Sciatic nerve (tissue), 2 donors: ENCODE data around the gene PKMYT1. TPM values are rescaled to one million over a fixed set of nuclear protein-coding genes. Genes with fewer than 3 reads are reported as not detected.

ENCODE experiments used
- ATAC-seq: fragments of 200-7000 bp; cut with Tn5 transposase; one replicate; pipeline ENCODE4 v1.9.1; 2020; ENCODE audit warnings: mild to moderate bottlenecking, moderate library complexity
- DNase-seq: peaks from one replicate; pipeline ENCODE4 v3.0.0-alpha.2; 2020; ENCODE audit warnings: low spot score
- intact Hi-C: fragments of 100-400 bp; cut with DNase I; formaldehyde crosslinking; loops from one replicate; pipeline ENCODE4 v1.14.2; 2022
- total RNA-seq: library from RNA; stranded (reverse); fragmentation: NEBNext Ultra II Directional; extraction: Animal tissue kit (Norgen Biotek cat#: 25700); gene quantifications from one replicate; pipeline ENCODE4 v1.2.1, GENCODE V29; 2021
- donor health status: DM: no; HTN: no; CAD: no.
- donor health status: DM: no; HTN: no; CAD: no.

PKMYT1 gene
- total RNA-seq, 1 donor from 2014 or later: 1.9 TPM

DNA sequence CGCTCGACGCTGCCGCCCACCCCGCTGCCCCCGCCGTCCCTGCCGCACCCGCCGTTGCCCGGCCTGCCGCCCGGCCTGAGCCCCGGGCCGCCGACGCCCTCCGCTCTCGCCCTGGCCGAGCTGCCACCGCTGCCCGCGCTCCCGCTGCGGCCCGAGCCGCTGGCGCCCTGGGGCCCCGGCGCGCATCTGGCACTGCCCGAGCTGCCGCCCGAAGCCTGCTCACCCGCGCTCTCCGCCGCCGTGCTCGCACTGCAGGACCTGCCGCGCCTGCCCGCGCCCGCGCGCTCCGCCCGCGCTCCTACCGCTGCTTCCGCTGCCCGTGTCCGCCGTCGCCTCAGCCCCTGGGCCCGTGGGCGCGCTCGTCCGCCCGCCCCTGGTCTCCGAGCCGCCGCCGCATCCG, 24.1 kb upstream of the PKMYT1 start:
- DNase-seq (no peak), ATAC-seq (no peak)
- intact Hi-C loops: no loop called here

GRCh38 chr16:3003582-3004270, 23.5 kb upstream of the PKMYT1 start:
- ATAC-seq: peak; percentile 98
- intact Hi-C loops: no loop called here
- DNase-seq: peak; percentile 95

DNA sequence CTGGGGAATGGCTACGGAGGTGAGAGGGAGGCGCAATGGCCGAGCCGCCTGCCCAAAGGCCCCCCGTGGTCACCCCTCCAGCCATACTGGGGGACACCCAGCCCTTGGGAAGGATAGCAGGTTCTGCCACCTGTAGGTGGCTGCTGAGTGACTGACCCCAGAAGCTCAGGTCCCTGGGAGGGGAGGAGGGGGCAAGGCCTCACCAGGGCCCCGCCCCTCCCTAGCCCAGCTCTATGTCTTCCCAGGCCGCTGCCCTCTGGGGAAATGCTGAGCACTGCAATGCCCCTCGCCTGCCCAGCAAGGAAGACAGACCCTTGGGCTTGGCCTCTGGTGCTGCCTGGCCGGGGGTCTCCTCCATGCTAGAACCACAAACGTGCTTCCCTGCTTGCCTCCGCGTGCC, 21.1 kb upstream of the PKMYT1 start:
- ATAC-seq: no peak
- intact Hi-C loops: no loop called here
- DNase-seq: no peak

GRCh38 chr16:3000540-3000939, 20.3 kb upstream of the PKMYT1 start:
- intact Hi-C loops: no loop called here
- ATAC-seq (no peak), DNase-seq (no peak)

GRCh38 chr16:2999929-3000328, 19.7 kb upstream of the PKMYT1 start:
- intact Hi-C loops: no loop called here
- DNase-seq (no peak), ATAC-seq (no peak)

GRCh38 chr16:2996298-2996697, 16.1 kb upstream of the PKMYT1 start:
- intact Hi-C loops: no loop called here
- ATAC-seq (no peak), DNase-seq (no peak)

DNA sequence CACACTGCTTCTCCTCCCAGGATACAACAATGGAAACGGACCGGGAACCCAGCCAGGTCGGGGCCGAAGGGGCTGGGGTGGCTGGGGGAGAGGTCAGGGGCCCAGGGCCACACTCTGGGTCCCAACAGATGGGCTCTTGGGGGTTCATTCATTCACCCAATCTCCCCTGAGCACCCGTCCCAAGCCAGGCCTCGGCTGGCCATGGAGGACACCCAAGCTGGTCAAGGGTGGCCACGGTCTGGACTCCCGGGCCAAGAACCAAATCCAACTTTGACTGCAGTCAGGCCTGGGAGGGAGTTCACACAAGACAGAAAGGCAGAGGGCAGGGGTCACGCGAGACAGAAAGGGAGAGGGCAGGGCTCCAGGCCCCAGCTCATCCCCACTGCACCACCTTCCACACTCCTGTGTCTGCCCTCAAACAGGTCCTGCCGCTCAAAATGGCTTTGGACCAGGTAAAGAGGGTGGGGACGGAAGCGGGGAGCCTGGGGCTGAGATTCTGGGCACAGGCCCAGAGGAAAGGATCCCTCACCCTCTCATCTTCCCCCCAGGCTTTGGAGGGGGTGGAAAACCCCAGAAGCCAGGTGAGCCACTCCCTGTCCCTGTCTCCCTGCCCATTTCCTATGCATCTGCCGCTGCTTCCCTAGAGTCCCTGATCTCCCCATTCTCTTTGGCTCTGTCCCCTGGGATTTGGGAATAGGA, 12.3 kb upstream of the PKMYT1 start:
- intact Hi-C loops: no loop called here
- ATAC-seq (no peak), DNase-seq (no peak)

- no peak for DNase-seq
- intact Hi-C loops: no loop called here
- ATAC-seq: peak; percentile 15
Observed at GRCh38 chr16:2991566-2992261, 11.5 kb upstream of the PKMYT1 start.

DNA sequence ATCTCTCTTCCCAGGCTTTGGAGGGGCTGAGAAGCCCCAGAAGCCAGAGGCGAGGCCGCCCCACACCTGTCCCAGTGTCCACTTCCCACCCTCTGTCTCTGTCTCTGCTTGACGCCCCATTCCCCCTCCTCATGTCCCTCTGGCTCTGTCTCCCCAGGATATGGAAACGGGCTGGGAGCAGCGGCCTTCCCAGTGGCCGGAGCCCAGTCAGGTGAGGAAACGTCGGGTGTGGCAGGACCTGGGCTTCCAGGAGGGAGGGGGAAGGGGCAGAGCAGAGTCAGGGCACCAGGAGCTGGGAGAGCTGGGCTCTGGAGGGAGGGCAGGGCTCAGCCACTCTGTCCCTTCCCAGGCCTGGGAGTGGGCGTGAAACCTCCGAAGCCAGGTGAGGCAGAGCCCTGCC, 10.6 kb upstream of the PKMYT1 start:
- no peak for DNase-seq
- ATAC-seq: no peak
- intact Hi-C loops: no loop called here

GRCh38 chr16:2988590-2989099, 8.4 kb upstream of the PKMYT1 start:
- intact Hi-C loops: no loop called here
- ATAC-seq: no peak
- no peak for DNase-seq

- DNase-seq: no peak
- intact Hi-C loops: no loop called here
- ATAC-seq: no peak
Observed at GRCh38 chr16:2987833-2988232, 7.6 kb upstream of the PKMYT1 start.

GRCh38 chr16:2987286-2987685, 7.0 kb upstream of the PKMYT1 start:
- intact Hi-C loops: no loop called here
- no peak for ATAC-seq

GRCh38 chr16:2986623-2987188, 6.5 kb upstream of the PKMYT1 start:
- intact Hi-C loops: no loop called here
- ATAC-seq: no peak
- DNase-seq: no peak

More at GRCh38 chr16:2987286-2987685, 7.0 kb upstream of the PKMYT1 start:
- DNase-seq: no peak

DNA sequence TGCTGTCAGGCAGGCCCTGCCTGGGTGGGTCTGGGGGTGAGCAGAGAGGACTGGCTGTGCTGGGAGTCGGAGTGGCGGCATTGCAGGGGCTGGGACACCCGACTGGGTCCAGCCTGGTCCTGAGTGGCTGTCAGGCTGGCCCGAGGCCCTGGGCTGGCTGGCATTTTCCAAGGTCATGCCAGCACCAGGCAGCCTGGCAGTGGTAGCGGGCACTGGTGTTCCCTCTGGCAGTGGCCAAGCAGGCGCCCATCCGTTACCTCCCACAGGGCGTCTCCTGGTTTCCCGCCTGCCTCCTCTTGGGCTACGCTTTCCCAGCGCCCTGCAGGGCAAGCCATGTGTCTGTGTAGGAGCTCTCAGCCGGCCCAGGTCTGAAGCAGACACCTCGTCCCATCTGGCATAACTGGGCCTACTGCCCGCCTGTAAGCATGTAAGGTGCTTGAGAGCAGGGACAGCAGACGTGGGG, 5.7 kb upstream of the PKMYT1 start:
- intact Hi-C loops: no loop called here
- DNase-seq: no peak
- ATAC-seq: no peak

DNA sequence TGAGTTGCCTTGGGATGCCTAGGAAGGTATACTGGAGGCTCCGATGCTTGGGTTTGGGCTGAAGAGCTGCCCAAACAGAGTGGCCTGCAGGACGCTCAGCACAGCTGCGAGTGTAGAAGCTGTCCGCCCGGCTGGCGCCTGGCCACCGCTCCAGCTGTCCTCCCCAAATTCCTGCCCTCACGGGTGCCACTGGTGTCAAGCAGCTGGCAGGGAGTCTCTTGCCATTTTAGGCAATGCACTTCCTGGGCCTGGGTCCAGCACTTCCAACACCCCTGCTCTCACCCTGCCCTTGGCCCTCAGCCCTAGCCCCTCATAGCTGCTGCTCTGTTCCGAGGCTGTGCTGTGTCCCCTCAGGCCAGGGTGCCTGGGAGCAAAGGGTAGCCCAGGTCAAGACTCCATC, 5.2 kb upstream of the PKMYT1 start:
- DNase-seq: no peak
- no peak for ATAC-seq
- intact Hi-C loops: no loop called here

- ATAC-seq (peak; percentile 63), DNase-seq (peak; percentile 86)
- intact Hi-C loops: no loop called here
Observed at GRCh38 chr16:2983706-2984136, 3.5 kb upstream of the PKMYT1 start.

DNA sequence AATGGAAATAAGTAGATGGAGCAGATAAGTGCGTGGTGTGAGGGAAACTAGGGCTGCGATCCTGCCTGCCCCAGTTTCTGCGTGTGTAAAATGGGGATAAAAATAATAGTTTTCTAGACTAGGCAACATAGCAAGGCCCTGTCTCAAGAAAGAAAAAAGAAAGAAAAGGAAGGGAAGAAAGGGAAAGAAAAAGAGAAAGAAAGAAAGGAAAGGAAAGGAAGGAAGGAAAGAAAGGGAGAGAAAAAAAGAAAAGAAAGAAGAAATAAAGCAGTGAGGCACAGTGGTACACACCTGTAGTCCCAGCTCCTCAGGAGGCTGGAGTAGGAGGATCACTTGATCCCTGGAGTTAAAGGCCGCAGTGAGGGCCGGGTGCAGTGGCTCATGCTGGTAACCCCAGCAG, 2.2 kb upstream of the PKMYT1 start:
- ATAC-seq (no peak), DNase-seq (no peak)
- intact Hi-C loops: no loop called here

DNA sequence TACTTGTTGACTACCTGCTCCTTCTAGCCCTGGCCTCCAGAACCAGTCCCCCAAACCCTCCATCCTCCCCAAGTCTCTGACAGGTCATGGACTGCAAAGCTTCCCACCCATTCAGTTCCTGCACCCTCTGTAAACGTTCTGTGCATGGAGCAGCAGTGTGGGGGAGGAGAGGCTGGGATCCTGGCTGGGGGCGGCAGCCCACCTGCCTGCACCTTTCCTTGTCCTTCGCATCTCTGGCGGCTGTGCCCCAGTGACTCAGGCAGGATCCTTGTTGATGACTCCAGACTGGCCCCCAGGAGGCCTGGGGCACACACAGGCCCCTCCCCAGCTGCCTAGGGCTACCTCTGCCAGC, 1.6 kb upstream of the PKMYT1 start:
- ATAC-seq: no peak
- no peak for DNase-seq
- intact Hi-C loops: no loop called here

DNA sequence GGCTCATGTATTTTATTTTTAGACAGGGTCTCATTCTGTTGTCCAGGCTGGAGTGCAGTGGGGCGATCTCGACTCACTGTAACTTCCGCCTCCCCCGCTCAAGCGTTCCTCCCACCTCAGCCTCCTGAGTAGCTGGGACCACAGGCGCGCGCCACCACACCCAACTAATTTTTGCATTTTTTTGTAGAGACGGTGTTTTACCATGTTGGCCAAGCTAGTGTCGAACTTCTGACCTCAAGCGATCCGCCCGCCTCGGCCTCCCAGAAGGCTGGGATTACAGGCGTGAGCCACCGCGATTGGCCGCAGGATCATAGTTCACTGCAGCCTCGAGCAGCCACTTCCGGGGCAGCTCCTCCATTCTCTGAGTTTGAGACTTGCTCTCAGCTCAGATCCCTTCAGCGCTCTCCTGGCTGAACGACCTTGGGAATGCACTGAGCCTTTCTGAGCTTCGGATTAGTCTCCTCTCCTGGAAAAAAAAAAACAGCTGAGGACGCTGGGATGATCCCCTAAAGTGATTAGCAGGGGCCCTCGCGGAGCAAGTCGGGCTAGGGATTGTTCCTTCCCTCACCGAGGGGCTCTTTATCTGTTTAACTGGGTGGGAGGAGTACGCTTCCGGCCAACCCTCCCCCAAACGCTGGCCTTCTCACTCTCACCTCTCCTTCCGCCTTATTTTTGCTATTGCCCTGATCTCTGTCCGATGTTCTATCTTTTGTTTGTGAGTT, 1.1 kb upstream of the PKMYT1 start:
- no peak for ATAC-seq
- no peak for DNase-seq
- intact Hi-C loops: no loop called here
